SK-N-SH (cell line): Measurements from ENCODE around the gene TPRA1.

Experiments used
- EZH2phosphoT487 ChIP-seq: fragments of 200-600 bp; sonication (generic); IDR thresholded peaks from 2 replicates; pipeline ENCODE4 v1.6.1; 2017; ENCODE audit warnings: low read depth, mixed run types, mild to moderate bottlenecking, antibody characterized with exemption, moderate library complexity, borderline replicate concordance
- FOSL2 ChIP-seq: IDR thresholded peaks from 2 replicates; pipeline ENCODE4 v1.4.0; 2012; ENCODE audit warnings: low read depth, mild to moderate bottlenecking, moderate library complexity, borderline replicate concordance
- RFX5 ChIP-seq: IDR thresholded peaks from 2 replicates; pipeline ENCODE4 v1.6.1; 2012; ENCODE audit warnings: mild to moderate bottlenecking, improper control_type of control experiment, low read length
- SIN3A ChIP-seq: IDR thresholded peaks from 2 replicates; pipeline ENCODE4 v1.6.1; 2012; ENCODE audit warnings: low read depth, mild to moderate bottlenecking, low read length, moderate library complexity, borderline replicate concordance
- SMC3 ChIP-seq: IDR thresholded peaks from 2 replicates; pipeline ENCODE4 v1.6.1; 2012; ENCODE audit warnings: low read depth, low read length, improper control_type of control experiment
- TF ChIP-seq, protein P1 (sequence below): fragments of 200-600 bp; sonication (generic); IDR thresholded peaks from 2 replicates; pipeline ENCODE4 v1.6.1; 2017; ENCODE audit warnings: antibody characterized with exemption, mild to moderate bottlenecking, moderate library complexity
- TF ChIP-seq, protein P2 (sequence below): fragments of 150-350 bp; IDR thresholded peaks from 2 replicates; pipeline ENCODE4 v1.6.1; 2017; ENCODE audit warnings: antibody characterized with exemption, low read length, low read depth, borderline replicate concordance
- TF ChIP-seq, protein P3 (sequence below): IDR thresholded peaks from 2 replicates; pipeline ENCODE4 v1.6.1; 2012; ENCODE audit warnings: mild to moderate bottlenecking, low read depth, low read length, moderate library complexity

GRCh38 chr3:127551178-127551577 is 39.4 kb downstream of the TPRA1 start:
- TF ChIP-seq, protein P1, sequence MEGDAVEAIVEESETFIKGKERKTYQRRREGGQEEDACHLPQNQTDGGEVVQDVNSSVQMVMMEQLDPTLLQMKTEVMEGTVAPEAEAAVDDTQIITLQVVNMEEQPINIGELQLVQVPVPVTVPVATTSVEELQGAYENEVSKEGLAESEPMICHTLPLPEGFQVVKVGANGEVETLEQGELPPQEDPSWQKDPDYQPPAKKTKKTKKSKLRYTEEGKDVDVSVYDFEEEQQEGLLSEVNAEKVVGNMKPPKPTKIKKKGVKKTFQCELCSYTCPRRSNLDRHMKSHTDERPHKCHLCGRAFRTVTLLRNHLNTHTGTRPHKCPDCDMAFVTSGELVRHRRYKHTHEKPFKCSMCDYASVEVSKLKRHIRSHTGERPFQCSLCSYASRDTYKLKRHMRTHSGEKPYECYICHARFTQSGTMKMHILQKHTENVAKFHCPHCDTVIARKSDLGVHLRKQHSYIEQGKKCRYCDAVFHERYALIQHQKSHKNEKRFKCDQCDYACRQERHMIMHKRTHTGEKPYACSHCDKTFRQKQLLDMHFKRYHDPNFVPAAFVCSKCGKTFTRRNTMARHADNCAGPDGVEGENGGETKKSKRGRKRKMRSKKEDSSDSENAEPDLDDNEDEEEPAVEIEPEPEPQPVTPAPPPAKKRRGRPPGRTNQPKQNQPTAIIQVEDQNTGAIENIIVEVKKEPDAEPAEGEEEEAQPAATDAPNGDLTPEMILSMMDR: no peak
- TF ChIP-seq, protein P2, sequence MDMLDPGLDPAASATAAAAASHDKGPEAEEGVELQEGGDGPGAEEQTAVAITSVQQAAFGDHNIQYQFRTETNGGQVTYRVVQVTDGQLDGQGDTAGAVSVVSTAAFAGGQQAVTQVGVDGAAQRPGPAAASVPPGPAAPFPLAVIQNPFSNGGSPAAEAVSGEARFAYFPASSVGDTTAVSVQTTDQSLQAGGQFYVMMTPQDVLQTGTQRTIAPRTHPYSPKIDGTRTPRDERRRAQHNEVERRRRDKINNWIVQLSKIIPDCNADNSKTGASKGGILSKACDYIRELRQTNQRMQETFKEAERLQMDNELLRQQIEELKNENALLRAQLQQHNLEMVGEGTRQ: no peak
- TF ChIP-seq EZH2phosphoT487 (no peak), SMC3 (no peak), RFX5 (no peak), FOSL2 (no peak), SIN3A (no peak)
- TF ChIP-seq, protein P3, sequence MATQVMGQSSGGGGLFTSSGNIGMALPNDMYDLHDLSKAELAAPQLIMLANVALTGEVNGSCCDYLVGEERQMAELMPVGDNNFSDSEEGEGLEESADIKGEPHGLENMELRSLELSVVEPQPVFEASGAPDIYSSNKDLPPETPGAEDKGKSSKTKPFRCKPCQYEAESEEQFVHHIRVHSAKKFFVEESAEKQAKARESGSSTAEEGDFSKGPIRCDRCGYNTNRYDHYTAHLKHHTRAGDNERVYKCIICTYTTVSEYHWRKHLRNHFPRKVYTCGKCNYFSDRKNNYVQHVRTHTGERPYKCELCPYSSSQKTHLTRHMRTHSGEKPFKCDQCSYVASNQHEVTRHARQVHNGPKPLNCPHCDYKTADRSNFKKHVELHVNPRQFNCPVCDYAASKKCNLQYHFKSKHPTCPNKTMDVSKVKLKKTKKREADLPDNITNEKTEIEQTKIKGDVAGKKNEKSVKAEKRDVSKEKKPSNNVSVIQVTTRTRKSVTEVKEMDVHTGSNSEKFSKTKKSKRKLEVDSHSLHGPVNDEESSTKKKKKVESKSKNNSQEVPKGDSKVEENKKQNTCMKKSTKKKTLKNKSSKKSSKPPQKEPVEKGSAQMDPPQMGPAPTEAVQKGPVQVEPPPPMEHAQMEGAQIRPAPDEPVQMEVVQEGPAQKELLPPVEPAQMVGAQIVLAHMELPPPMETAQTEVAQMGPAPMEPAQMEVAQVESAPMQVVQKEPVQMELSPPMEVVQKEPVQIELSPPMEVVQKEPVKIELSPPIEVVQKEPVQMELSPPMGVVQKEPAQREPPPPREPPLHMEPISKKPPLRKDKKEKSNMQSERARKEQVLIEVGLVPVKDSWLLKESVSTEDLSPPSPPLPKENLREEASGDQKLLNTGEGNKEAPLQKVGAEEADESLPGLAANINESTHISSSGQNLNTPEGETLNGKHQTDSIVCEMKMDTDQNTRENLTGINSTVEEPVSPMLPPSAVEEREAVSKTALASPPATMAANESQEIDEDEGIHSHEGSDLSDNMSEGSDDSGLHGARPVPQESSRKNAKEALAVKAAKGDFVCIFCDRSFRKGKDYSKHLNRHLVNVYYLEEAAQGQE: no peak
